OCI-LY3 (cell line): ENCODE data around the gene FAM8A1.

Experiments used
- CTCF ChIP-seq: fragments of 200-600, 300-600 bp; sonication (generic); IDR thresholded peaks from 2 replicates; pipeline ENCODE4 v1.5.1; 2014; ENCODE audit warnings: antibody characterized with exemption, low read length, low read depth
- EZH2phosphoT487 ChIP-seq: fragments of 200-600 bp; shearing (Covaris generic); IDR thresholded peaks from 2 replicates; pipeline ENCODE4 v1.6.1; 2018; ENCODE audit warnings: antibody characterized with exemption, mixed run types, low read depth

- TF ChIP-seq CTCF (no peak), EZH2phosphoT487 (no peak)
Observed at GRCh38 chr6:17635568-17635967, 35.5 kb downstream of the FAM8A1 start.
